Activated naive CD4-positive, alpha-beta T cell treated with anti-CD3 and anti-CD28 coated beads for 36 hours (primary cell): ENCODE data around the gene BTBD6. TPM values are rescaled to one million over a fixed set of nuclear protein-coding genes. Genes with fewer than 3 reads are reported as not detected.
A peak's percentile ranks its signal among the peaks of the same experiment; 100 is the strongest.
"Not testable (repeated sequence)": the region's sequence is repeated elsewhere in the genome, so short reads cannot be mapped to it uniquely, and the experiment has no call there.

ENCODE experiments used
- CTCF ChIA-PET: fragments of 350-600 bp; sonication (Branson Sonifier 250); formaldehyde crosslinking; loops from one replicate; lab custom pipeline; 2021; ENCODE audit warnings: antibody characterized with exemption; lab: Charles Lee
- DNase-seq: peaks from one replicate; pipeline ENCODE4 v3.0.0-alpha.2; 2020
- H3K27ac Mint-ChIP-seq: one replicate; pipeline ENCODE4 v1.8.0; 2021; ENCODE audit warnings: mild to moderate bottlenecking, mixed read lengths
- H3K27me3 Mint-ChIP-seq: one replicate; pipeline ENCODE4 v1.8.0; 2021; ENCODE audit warnings: low read depth, mixed read lengths
- H3K36me3 Mint-ChIP-seq: one replicate; pipeline ENCODE4 v1.8.0; 2021; ENCODE audit warnings: low read depth, mixed read lengths
- H3K4me1 Mint-ChIP-seq: one replicate; pipeline ENCODE4 v1.8.0; 2021; ENCODE audit warnings: low read depth, mixed read lengths
- H3K4me3 Mint-ChIP-seq: one replicate; pipeline ENCODE4 v1.8.0; 2021; ENCODE audit warnings: mild to moderate bottlenecking, moderate library complexity, mixed read lengths
- H3K9me3 Mint-ChIP-seq: one replicate; pipeline ENCODE4 v1.8.0; 2021; ENCODE audit warnings: mixed read lengths
- intact Hi-C: fragments of 100-400 bp; cut with micrococcal nuclease; formaldehyde crosslinking; loops from one replicate; pipeline ENCODE4 v1.15.1; 2023
- total RNA-seq, 2 experiments: library from RNA; stranded (reverse); gene quantifications; one replicate each; pipeline ENCODE4 v1.2.3, GENCODE V29; 2021

BTBD6 gene
- total RNA-seq, 2 experiments from 2014 or later, result 24.6 to 25.6 TPM

- Mint-ChIP-seq H3K27me3 (no peaks in the 10 kb centered on the region), H3K4me1 (peaks cover 39% of the 10 kb centered on the region), H3K9me3 (no peaks in the 10 kb centered on the region), H3K4me3 (peak overlapping the region; percentile 43), H3K27ac (peak overlapping the region; percentile 74), H3K36me3 (no peaks in the 10 kb centered on the region)
- CTCF ChIA-PET, result interaction anchor here (1.0 to 1.3 kb wide), 2 partner anchors 11 to 92 kb away, joined by 3 to 4 read pairs; no protein-coding TSS in a partner anchor
- intact Hi-C loops, result loop anchor here (1.0 kb wide), 1 partner anchor 8 kb away; the partner anchor contains the start of gene BRF1
- peak; percentile 82 for DNase-seq
These were observed 44.7 kb downstream of the BTBD6 start for GRCh38 chr14:105292826-105293711.

GRCh38 chr14:105294142-105294597, 45.8 kb downstream of the BTBD6 start:
- H3K4me1 Mint-ChIP-seq, result peaks cover 45% of the 10 kb centered on the region
- no peaks in the 10 kb centered on the region for H3K9me3 Mint-ChIP-seq
- peaks cover 1% of the 10 kb centered on the region for H3K36me3 Mint-ChIP-seq
- intact Hi-C loops, result no loop called here
- no peaks in the 10 kb centered on the region for H3K27me3 Mint-ChIP-seq
- H3K27ac Mint-ChIP-seq, result peak overlapping the region; percentile 75
- CTCF ChIA-PET, result interaction anchor here (0.8 to 1.0 kb wide), 3 partner anchors 10 to 207 kb away, joined by 3 to 7 read pairs (median 3); no protein-coding TSS in a partner anchor
- peak; percentile 91 for DNase-seq
- H3K4me3 Mint-ChIP-seq, result peak overlapping the region; percentile 39

DNA sequence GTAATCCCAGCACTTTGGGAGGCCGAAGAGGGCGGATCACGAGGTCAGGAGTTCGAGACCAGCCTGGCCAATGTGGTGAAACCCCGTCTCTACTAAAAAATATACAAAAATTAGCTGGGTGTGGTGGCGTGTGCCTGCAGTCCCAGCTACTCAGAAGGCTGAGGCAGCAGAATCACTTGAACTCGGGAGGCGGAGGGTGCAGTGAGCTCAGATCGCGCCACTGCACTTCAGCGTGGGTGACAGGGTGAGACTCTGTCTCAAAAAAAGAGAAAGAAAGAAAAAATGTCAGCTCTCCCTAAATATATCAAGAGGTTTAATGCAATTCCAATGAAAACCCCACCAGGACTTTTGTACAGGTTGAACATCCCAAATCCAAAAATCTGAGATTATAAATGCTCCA, 49.0 kb downstream of the BTBD6 start:
- CTCF ChIA-PET, H3K36me3 Mint-ChIP-seq, H3K4me3 Mint-ChIP-seq, H3K27ac Mint-ChIP-seq, H3K27me3 Mint-ChIP-seq, intact Hi-C loops, H3K9me3 Mint-ChIP-seq, DNase-seq: not testable (repeated sequence)
- H3K4me1 Mint-ChIP-seq, result peaks cover 45% of the 10 kb centered on the region

- Mint-ChIP-seq H3K27ac (peak overlapping the region; percentile 59), H3K4me3 (peak overlapping the region; percentile 77), H3K27me3 (no peaks in the 10 kb centered on the region), H3K9me3 (no peaks in the 10 kb centered on the region), H3K4me1 (peaks cover 29% of the 10 kb centered on the region), H3K36me3 (peaks cover 6% of the 10 kb centered on the region)
- CTCF ChIA-PET, result interaction anchor here (0.5 to 0.7 kb wide), 4 partner anchors 14 to 1210 kb away, joined by 3 to 5 read pairs (median 3); no protein-coding TSS in a partner anchor
- intact Hi-C loops, result loop anchor here (2.0 to 10.0 kb wide), 2 partner anchors 279 to 1595 kb away; partner anchors contain the start of gene CDCA4
- DNase-seq, result peak; percentile 34
These were observed 51.6 kb downstream of the BTBD6 start for GRCh38 chr14:105299654-105300541.

Other genes with a start within 250 kb of the BTBD6 start
- 10 to 100 TPM; 59.6 to 60.4 TPM for gene CDCA4, start 227.4 kb upstream of the BTBD6 start, total RNA-seq
- 10 to 100 TPM; 11.3 to 15.3 TPM for gene GPR132, start 183.1 kb upstream of the BTBD6 start, total RNA-seq
- 1 to 10 TPM; 2.9 to 3.6 TPM for gene JAG2, start 79.8 kb upstream of the BTBD6 start, total RNA-seq
- 10 to 100 TPM; 12.0 to 15.8 TPM for gene NUDT14, start 67.2 kb upstream of the BTBD6 start, total RNA-seq
- 10 to 100 TPM; 20.6 to 23.4 TPM for gene BRF1, start 52.5 kb downstream of the BTBD6 start, total RNA-seq
- 10 to 100 TPM; 25.1 to 29.6 TPM for gene PACS2, start 66.2 kb downstream of the BTBD6 start, total RNA-seq
- gene TEX22, start 150.0 kb downstream of the BTBD6 start, total RNA-seq, result 1 to 10 TPM; 2.0 to 2.6 TPM
- gene MTA1, start 171.3 kb downstream of the BTBD6 start, total RNA-seq, result 100 to 1,000 TPM; 106 to 115 TPM
- gene CRIP2, start 226.3 kb downstream of the BTBD6 start, total RNA-seq, result not detected
- 10 to 100 TPM; 67.3 to 77.1 TPM for gene CRIP1, start 238.4 kb downstream of the BTBD6 start, total RNA-seq
- 10 to 100 TPM; 27.8 to 28.6 TPM for gene TEDC1, start 242.7 kb downstream of the BTBD6 start, total RNA-seq